ENCODE results near the gene RIMBP2.
"Not testable (repeated sequence)": the region's sequence is repeated elsewhere in the genome, so short reads cannot be mapped to it uniquely, and the experiment has no call there.

RIMBP2 gene

DNA sequence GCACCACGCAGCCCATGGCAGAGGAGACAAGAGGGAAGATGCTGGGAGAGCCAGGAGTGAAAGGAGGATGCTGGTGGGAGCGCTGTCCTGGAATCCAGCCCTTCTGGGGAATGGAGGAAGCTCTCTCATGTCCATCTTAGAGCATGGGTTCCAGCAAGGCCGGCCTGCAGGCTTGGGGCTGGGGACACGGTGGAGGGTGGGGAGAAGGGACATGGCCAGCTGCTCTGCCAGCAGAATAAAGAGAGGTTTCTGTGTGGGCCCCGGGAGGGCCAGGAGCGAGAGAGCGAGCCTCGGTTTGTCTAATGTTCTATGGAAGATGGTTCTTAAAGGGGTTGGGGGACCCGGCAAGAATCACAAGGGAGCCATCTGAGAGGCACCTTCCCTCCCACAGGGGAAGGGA, 60.2 kb downstream of the RIMBP2 start:
- DNase-seq (ENCODE audit: low read depth), result no peak

DNA sequence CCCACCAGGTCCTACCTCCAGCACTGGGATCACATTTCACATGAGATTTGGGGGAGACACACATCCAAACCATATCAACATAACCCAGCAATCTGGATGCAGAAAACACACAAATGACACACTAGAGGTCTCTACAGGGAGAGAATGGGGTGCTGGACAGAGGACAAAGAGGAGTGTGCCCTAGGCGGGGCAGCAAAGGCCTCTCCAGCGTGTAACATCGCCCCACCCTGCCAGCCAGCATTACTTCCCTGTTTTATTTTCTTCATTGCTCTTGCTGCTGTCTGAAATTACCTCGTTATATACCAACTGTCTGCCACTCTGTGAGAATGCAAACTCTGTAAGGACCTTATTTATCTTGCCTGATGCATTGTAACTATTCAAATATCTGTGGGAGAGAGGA, 61.1 kb downstream of the RIMBP2 start:
- DNase-seq (ENCODE audit: low read depth), result no peak

DNA sequence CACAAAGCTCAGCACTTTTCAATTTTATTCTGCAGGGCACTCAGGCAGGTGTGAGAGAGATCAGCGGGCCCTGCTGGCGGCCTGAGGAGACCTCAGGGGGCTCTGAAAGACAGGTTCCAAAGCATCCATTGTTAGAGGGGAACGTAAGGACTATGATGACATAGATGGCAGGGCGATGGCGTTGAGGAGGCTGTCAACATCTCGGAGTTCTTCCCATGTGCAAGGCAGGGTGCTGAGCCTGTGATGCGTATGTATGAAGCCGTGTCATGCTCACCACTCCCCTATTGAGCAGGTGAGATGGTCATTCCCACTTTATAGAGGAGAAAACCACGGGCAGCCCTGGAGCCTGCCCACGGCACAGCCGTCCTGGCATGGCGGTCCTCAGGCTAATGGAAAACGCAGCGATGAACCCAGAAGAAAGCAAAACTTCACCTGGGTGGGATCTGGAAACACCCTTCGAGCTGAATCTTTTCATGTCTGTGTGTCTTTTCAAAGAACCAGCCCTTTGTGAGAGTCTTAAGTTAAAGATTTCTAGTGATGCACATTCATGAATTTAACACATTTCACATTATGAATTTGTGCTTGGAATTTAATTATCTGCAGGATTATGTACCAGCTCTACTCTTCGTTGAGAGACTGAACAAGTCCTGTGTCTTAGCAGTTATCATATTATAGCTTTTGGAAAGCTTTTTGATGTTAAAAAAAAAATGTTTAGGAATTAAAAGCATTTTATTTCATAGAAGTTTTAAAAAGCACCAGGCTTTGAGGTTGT, 64.7 kb downstream of the RIMBP2 start:
- no peak for DNase-seq (ENCODE audit: low read depth)

DNA sequence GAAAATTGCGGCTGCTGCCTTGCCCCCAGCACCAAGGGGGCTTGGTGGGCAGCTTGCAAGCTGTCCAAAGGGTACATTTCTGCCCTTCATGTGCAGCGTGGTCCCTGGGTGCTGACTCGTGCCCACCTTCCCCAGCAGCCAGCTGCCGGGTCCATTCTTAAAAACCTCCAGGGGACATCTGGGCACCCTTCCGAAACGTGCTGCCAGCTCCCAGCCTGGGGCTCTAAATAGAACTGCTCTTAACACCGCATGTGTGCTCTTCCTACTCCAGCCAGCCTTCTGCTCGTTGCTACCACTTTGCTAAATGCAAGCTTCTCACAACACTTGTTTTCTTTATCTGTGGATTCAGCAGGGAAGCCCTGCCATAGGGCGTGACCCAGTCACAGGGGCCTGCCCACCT, 66.0 kb downstream of the RIMBP2 start:
- no peak for DNase-seq (ENCODE audit: low read depth)

DNA sequence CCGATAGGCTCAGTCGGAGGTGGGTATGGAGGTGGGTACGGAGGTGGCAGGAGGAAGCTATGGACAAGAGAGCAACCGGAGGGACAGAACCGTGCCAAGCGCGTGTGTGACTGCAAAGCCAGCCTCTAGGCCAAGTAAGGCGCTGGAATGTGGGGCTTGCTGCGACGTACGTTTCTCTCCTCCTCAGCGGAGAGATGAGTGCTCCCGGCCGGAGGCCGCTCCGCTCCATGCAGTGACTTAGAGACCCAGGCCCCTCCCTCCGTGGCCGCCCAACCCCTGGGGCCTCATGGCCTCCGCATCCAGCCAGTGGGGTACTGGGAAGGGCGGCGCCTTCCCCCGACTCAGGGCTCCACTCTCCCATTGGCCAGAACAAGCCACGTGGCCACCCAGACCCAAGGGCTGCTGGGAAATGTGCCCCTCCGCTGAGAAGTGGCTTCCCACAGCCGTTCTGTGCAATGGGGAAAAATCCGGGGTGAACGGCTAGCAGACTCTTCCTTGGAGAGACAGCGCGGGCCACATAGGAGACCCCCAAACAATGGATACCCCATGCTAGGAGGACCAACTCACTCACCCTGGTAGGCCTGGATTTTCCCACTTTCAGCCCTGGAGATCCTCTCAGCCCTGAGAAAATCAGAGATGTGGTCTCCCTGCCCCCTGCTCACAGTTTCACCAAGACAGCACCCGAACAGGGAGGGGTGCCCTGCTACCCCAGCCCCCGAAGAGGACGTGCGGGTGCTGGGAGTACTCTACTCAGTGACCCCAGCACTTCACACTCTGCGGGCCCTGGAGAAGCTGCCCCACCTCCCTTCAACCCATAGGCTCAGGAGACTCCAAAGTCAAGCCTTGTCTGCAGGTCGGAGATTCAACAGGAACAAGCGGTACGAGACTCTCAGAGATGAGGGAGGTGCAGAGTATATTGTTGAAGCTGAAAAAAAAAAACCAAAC, 66.7 kb downstream of the RIMBP2 start:
- DNase-seq (ENCODE audit: low read depth), result no peak

DNA sequence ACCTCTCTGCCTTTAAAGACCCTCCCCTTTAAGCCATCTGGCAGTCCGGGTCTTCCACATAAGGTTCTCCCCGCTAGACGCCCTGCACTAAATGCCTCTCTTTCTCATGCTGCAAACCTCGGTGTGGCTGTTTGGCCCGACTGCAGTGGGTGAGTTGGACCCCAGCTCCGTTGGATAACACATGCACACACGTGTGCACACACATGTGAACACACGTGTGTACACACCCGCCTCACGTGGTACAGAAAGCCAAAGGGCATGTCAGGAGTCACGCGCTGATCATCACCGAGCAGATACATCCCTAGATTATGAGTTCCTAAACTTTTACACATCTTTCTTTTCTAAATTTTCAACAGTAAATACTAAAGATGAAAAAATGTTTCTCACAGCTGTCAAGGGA, 68.3 kb downstream of the RIMBP2 start:
- no peak for DNase-seq (ENCODE audit: low read depth)

DNA sequence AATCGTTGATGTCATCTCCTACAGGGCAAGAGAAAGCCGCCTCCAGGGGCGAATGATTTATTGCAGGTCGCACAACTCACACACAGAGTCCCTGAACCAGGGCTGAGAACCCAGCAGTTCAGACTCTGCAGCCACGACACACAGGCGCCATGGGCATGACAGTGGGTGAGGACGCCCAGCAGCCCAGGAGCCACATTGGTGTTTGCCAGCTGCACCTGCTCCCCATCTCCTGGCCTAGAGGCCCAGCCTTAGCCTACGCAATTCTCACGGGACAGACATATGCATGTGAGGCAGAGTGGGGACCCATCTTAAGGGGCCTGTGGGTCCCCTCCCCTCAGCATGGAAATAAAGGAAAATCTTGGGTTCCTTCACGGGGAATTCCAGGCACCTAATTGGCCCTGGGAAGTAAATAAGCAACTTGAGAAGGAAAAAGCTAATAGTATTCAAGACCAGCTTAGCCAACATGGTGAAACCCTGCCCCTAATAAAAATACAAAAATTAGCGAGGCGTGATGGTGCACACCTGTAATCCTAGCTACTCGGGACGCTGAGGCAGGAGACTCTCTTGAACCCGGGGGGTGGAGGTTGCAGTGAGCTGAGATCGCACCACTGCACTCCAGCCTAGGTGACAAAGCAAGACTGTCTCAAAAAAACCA, 69.3 kb downstream of the RIMBP2 start:
- no peak for DNase-seq (ENCODE audit: low read depth)

- not testable (repeated sequence) for DNase-seq (ENCODE audit: low read depth)
Measured at GRCh38 chr12:130646191-130646590, 69.9 kb downstream of the RIMBP2 start.

GRCh38 chr12:130645751-130646150, 70.3 kb downstream of the RIMBP2 start:
- no peak for DNase-seq (ENCODE audit: low read depth)

DNA sequence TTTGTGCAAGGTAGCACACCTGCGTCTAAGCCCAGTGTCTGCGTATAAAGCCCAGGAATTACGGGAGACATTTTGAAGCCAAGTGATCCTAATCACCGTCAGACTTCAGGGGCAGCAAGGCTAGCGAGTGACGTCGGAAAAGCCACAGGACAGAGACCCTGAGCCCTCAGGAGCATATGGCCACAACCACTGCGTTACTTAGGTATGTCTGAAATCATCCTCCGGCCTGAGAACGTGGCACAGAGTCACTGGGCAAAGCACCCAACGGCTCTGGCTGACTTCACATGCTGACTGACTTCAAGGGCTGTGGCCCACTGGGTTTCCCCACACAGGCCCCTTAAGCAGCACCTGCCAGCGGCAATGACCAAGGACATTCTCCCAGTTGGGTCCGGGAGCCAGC, 71.5 kb downstream of the RIMBP2 start:
- no peak for DNase-seq (ENCODE audit: low read depth)

DNA sequence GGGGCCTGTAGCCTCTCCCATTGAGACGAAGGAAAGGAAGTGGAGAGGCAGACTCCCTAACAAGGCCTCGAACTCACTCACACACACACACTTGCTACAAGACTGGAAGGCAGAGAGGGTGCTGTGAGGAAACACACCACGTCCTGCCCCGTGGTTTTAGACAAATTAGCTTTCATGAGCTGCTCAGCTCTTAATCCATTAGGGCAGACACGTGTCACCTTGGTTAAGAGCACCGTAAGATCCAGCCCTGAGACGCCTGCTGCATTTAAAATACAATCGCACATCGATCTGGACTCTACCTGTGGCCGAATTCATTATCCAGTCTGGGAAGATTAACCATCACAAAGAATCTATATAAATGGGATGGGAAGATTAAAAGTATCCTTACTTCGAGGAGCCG, 72.0 kb downstream of the RIMBP2 start:
- no peak for DNase-seq (ENCODE audit: low read depth)

DNA sequence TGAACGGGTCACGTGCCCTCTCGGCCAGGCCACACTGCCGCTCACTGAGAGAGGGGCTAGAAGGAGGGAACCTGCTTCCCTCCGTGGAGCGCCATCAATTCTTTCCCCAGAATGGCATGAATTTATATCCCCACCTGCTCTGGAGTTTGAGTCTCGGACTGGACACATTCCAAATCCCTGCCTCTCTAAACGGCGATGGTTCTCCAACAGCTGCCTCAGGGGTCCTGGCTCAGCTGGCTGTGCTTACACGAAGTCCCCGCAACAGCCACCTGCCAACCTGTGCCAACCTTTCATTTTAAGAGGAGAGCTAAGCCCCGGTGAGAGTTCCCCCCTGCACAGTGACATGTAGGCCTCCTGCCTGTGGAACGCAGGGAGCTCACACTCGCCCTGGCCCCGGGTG, 73.2 kb downstream of the RIMBP2 start:
- DNase-seq (ENCODE audit: low read depth), result no peak

DNA sequence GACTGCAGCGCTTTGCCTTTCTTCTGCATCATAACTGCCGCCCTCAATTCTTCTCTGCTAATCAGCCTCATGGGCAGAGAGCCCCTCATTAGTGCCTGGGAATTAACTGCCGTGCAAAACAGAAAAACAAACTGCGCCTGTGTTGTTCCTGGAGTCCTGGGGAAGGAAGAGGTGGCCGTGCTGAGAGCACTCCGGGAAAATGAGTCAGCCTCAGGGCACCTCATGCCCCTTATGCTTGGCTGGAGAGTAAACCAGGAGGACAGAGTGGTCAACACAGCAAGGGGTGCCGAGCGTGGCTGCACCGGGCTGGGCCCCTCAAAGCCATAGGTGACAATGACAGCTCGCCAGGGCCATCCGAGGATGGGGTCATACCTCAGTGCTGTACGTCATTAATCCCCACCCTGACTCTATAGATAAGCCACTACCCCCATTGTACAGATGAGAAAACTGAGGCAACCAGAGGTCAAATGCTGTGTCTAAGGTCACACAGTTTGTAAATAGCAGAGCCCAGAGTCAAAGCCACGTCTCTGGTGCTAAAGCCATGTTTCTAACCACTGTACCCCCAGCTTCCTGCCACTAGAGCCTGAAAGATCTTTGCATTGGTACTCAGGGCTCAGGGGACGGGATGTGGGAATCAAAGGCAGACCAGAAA, 74.4 kb downstream of the RIMBP2 start:
- DNase-seq (ENCODE audit: low read depth), result no peak

DNA sequence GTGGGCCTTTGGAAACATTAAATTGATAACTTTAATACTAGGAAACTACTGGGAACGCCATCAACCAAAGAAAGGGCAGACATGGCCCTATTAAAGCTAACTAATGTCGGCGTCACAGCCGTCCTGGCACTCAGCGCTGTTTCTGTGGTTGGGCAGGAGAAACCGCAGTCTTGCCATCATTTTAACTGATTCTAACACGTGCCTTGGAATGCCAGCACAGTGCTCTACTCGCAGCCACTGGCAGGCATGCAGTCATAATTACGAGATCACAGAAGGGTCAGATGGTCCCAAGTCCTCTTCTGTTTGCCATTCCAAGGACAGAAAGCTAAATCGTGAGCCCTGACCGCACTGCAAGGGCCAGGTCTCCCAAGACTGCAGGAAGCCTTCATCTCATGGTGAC, 75.2 kb downstream of the RIMBP2 start:
- DNase-seq (ENCODE audit: low read depth), result no peak

- DNase-seq (ENCODE audit: low read depth), result no peak
Measured at GRCh38 chr12:130640496-130640895, 75.6 kb downstream of the RIMBP2 start.

GRCh38 chr12:130639476-130640424, 76.3 kb downstream of the RIMBP2 start:
- DNase-seq (ENCODE audit: low read depth), result no peak

DNA sequence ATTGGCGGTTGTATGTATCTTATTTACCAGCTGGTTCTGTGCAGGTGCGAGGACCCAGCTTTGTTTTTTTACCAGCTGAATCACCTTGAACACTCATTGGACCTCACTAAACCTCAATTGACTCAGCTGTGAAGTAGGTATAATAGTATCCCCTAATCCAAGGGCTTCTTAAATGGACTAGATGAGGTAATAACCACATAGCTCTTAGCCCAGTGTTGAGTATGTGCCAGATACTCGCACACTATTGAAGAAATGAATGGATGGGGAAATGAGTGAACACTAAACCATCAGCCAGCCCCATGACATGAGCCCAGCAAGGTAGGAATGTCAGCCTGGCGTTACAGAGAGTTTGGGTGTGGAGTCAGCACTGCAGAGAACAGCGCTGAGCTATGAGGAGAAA, 79.7 kb downstream of the RIMBP2 start:
- no peak for DNase-seq (ENCODE audit: low read depth)

DNA sequence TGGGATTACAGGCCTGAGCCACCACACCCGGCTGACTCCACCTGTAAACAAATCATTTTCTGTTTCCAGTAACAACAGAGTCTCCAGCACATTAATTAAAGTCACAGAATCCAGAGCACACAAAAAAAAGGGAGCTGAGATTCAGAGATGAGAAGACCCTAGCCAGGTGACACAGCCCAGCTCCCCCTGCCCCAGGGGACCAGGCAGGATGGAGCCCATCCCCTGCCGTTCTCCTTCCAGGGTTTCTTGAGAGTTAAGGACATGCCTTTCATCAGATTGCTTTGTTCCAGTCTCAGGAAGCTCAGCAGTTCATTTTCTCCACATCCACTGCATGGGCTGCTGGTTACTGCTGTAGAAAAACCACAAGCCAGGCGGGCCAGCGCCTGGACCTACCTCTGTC, 81.2 kb downstream of the RIMBP2 start:
- DNase-seq (ENCODE audit: low read depth), result no peak

DNA sequence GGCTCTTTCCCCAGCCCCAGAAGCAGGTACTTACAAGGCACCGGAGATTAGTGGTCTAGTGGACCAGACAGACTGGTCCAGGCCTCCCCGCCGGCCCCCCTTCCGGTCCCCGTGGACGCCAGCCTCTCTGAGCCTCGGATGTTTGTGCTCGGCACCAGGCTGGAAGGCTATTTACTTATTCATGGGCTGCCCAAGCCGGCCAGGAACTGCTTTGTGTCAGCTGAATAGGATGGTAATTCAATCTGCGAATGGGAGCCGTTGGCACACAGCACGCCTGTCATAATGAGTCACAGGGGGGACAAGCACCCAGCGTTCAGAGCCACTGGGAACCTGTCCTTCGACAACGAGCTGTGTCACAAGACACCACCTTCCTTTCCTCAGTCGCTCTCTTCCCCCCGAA, 82.3 kb downstream of the RIMBP2 start:
- DNase-seq (ENCODE audit: low read depth), result no peak

GRCh38 chr12:130632642-130633041, 83.5 kb downstream of the RIMBP2 start:
- DNase-seq (ENCODE audit: low read depth), result no peak

- no peak for DNase-seq (ENCODE audit: low read depth)
Measured at GRCh38 chr12:130628304-130628703, 87.8 kb downstream of the RIMBP2 start.
